Astrocyte (in vitro differentiated cells and primary cell): ENCODE measurements around the gene SLC7A8. TPM values are rescaled to one million over a fixed set of nuclear protein-coding genes. Genes with fewer than 3 reads are reported as not detected.

Source experiments
- DNase-seq: peaks from one replicate; pipeline ENCODE4 v3.0.0-alpha.2; 2010; ENCODE audit warnings: low read depth
- FAIRE-seq: peaks from 2 replicates; lab custom pipeline; 2011; peaks lifted over from hg19 to GRCh38; lab: Jason Lieb, UNC
- H2AFZ ChIP-seq: 2 replicates; pipeline ENCODE4 v1.6.0; 2012; ENCODE audit warnings: low read depth, low read length, inconsistent platforms
- H3K27ac ChIP-seq: 2 replicates; pipeline ENCODE4 v1.5.1; 2011; ENCODE audit warnings: low read depth, low read length, inconsistent platforms
- H3K27me3 ChIP-seq: 2 replicates; pipeline ENCODE4 v1.6.0; 2011; ENCODE audit warnings: low read length, inconsistent platforms; ENCODE audit not compliant: insufficient read depth
- H3K36me3 ChIP-seq: 2 replicates; pipeline ENCODE4 v1.5.1; 2011; ENCODE audit warnings: low read length, inconsistent platforms; ENCODE audit not compliant: insufficient read depth
- H3K4me1 ChIP-seq: 2 replicates; pipeline ENCODE4 v1.5.1; 2011; ENCODE audit warnings: low read length, inconsistent platforms; ENCODE audit not compliant: insufficient read depth
- H3K4me2 ChIP-seq: 2 replicates; pipeline ENCODE4 v1.6.0; 2012; ENCODE audit warnings: low read length, inconsistent platforms
- H3K4me3 ChIP-seq: 2 replicates; pipeline ENCODE4 v1.5.1; 2011; ENCODE audit warnings: low read depth, mild to moderate bottlenecking, low read length, inconsistent platforms; ENCODE audit not compliant: insufficient read depth
- H3K79me2 ChIP-seq: 2 replicates; pipeline ENCODE4 v1.6.0; 2012; ENCODE audit warnings: mild to moderate bottlenecking, low read length, inconsistent platforms; ENCODE audit not compliant: insufficient read depth
- H3K9ac ChIP-seq: 2 replicates; pipeline ENCODE4 v1.6.0; 2012; ENCODE audit warnings: mild to moderate bottlenecking, low read length, inconsistent platforms
- H3K9me3 ChIP-seq: 2 replicates; pipeline ENCODE4 v1.5.1; 2012; ENCODE audit warnings: low read depth, mild to moderate bottlenecking, low read length, inconsistent platforms; ENCODE audit not compliant: insufficient read depth
- H4K20me1 ChIP-seq: 2 replicates; pipeline ENCODE4 v1.6.0; 2012; ENCODE audit warnings: low read length, inconsistent platforms; ENCODE audit not compliant: insufficient read depth
- H3K27ac Mint-ChIP-seq: one replicate; pipeline ENCODE4 v1.8.0; 2021; ENCODE audit warnings: mild to moderate bottlenecking, mixed read lengths; ENCODE audit not compliant: unreplicated experiment
- H3K27me3 Mint-ChIP-seq: one replicate; pipeline ENCODE4 v1.8.0; 2021; ENCODE audit warnings: low read depth, mixed read lengths; ENCODE audit not compliant: unreplicated experiment
- H3K36me3 Mint-ChIP-seq: one replicate; pipeline ENCODE4 v1.8.0; 2021; ENCODE audit warnings: low read depth, mixed read lengths; ENCODE audit not compliant: unreplicated experiment
- H3K4me1 Mint-ChIP-seq: one replicate; pipeline ENCODE4 v1.8.0; 2021; ENCODE audit warnings: low read depth, mixed read lengths; ENCODE audit not compliant: unreplicated experiment
- H3K4me3 Mint-ChIP-seq: one replicate; pipeline ENCODE4 v1.8.0; 2021; ENCODE audit warnings: mild to moderate bottlenecking, moderate library complexity, mixed read lengths; ENCODE audit not compliant: unreplicated experiment
- H3K9me3 Mint-ChIP-seq: one replicate; pipeline ENCODE4 v1.8.0; 2021; ENCODE audit warnings: mild to moderate bottlenecking, mixed read lengths; ENCODE audit not compliant: unreplicated experiment
- CTCF ChIP-seq: IDR thresholded peaks from 2 replicates; pipeline ENCODE4 v1.5.1; 2011; ENCODE audit warnings: low read depth, mild to moderate bottlenecking, inconsistent platforms, low read length, moderate library complexity; ENCODE audit not compliant: insufficient read depth
- EZH2 ChIP-seq: IDR thresholded peaks from 2 replicates; pipeline ENCODE4 v1.6.1; 2012; ENCODE audit warnings: mild to moderate bottlenecking, low read length, inconsistent platforms; ENCODE audit not compliant: insufficient read depth
- total RNA-seq: library from RNA; stranded (reverse); gene quantifications from 2 replicates; pipeline ENCODE4 v1.2.1, GENCODE V29; 2021

SLC7A8 gene
- total RNA-seq, 1 donor from 2014 or later, result 6.5 TPM

- Mint-ChIP-seq H3K27me3 (peaks cover 35% of the 10 kb centered on the region), H3K4me3 (no peak overlapping the region), H3K9me3 (no peaks in the 10 kb centered on the region), H3K36me3 (peaks cover 3% of the 10 kb centered on the region), H3K4me1 (no peaks in the 10 kb centered on the region), H3K27ac (no peak overlapping the region)
- FAIRE-seq (no peak), DNase-seq (no peak)
- TF ChIP-seq EZH2, result no peak
- no peak for TF ChIP-seq CTCF
- H3K4me3 ChIP-seq, result no peak overlapping the region
- no peak overlapping the region for H3K9ac ChIP-seq
- H3K36me3 ChIP-seq, result no peaks in the 10 kb centered on the region
- H4K20me1 ChIP-seq, result no peaks in the 10 kb centered on the region
- H3K27ac ChIP-seq, result no peak overlapping the region
- no peaks in the 10 kb centered on the region for H3K79me2 ChIP-seq
- no peak overlapping the region for H3K4me2 ChIP-seq
- H2AFZ ChIP-seq, result no peak overlapping the region
- H3K27me3 ChIP-seq, result peaks cover 1% of the 10 kb centered on the region
- H3K9me3 ChIP-seq, result no peaks in the 10 kb centered on the region
- H3K4me1 ChIP-seq, result no peaks in the 10 kb centered on the region
Measured at GRCh38 chr14:23136566-23137133, 46.8 kb downstream of the SLC7A8 start.

GRCh38 chr14:23132970-23133369, 50.5 kb downstream of the SLC7A8 start:
- DNase-seq (no peak), FAIRE-seq (no peak)
- Histone ChIP-seq H3K9ac (no peak overlapping the region), H4K20me1 (no peaks in the 10 kb centered on the region), H3K4me2 (no peak overlapping the region), H3K27ac (no peak overlapping the region), H3K9me3 (no peaks in the 10 kb centered on the region), H3K79me2 (no peaks in the 10 kb centered on the region), H3K36me3 (no peaks in the 10 kb centered on the region), H3K4me3 (no peak overlapping the region), H3K4me1 (no peaks in the 10 kb centered on the region), H2AFZ (no peak overlapping the region), H3K27me3 (peaks cover 15% of the 10 kb centered on the region)
- TF ChIP-seq EZH2 (no peak), CTCF (no peak)
- H3K4me1 Mint-ChIP-seq, result no peaks in the 10 kb centered on the region
- peaks cover 4% of the 10 kb centered on the region for H3K36me3 Mint-ChIP-seq
- H3K27ac Mint-ChIP-seq, result no peak overlapping the region
- peaks cover 21% of the 10 kb centered on the region for H3K27me3 Mint-ChIP-seq
- H3K9me3 Mint-ChIP-seq, result no peaks in the 10 kb centered on the region
- no peak overlapping the region for H3K4me3 Mint-ChIP-seq

GRCh38 chr14:23131482-23131881, 52.0 kb downstream of the SLC7A8 start:
- no peak overlapping the region for H2AFZ ChIP-seq
- no peak overlapping the region for H3K27ac ChIP-seq
- FAIRE-seq (no peak), DNase-seq (no peak)
- H3K9me3 Mint-ChIP-seq, result no peaks in the 10 kb centered on the region
- no peaks in the 10 kb centered on the region for H3K4me1 Mint-ChIP-seq
- no peaks in the 10 kb centered on the region for H3K9me3 ChIP-seq
- no peaks in the 10 kb centered on the region for H3K79me2 ChIP-seq
- H3K27me3 ChIP-seq, result peaks cover 15% of the 10 kb centered on the region
- H3K4me3 ChIP-seq, result no peak overlapping the region
- H4K20me1 ChIP-seq, result no peaks in the 10 kb centered on the region
- no peaks in the 10 kb centered on the region for H3K4me1 ChIP-seq
- H3K9ac ChIP-seq, result no peak overlapping the region
- H3K27me3 Mint-ChIP-seq, result peaks cover 23% of the 10 kb centered on the region
- H3K4me3 Mint-ChIP-seq, result no peak overlapping the region
- H3K36me3 ChIP-seq, result no peaks in the 10 kb centered on the region
- peaks cover 6% of the 10 kb centered on the region for H3K36me3 Mint-ChIP-seq
- TF ChIP-seq CTCF, result no peak
- TF ChIP-seq EZH2, result no peak
- no peak overlapping the region for H3K4me2 ChIP-seq
- H3K27ac Mint-ChIP-seq, result no peak overlapping the region
